ENCODE results near the gene ITSN2. TPM values are rescaled to one million over a fixed set of nuclear protein-coding genes. Genes with fewer than 3 reads are reported as not detected.

Gene ITSN2
- total RNA-seq, 3 donors from 2014 or later = 48.4 to 82.8 (median 54.0) TPM

- no peak overlapping the region for H3K4me3 ChIP-seq
- ATAC-seq (no peak), DNase-seq (no peak)
- intact Hi-C loops (cut with DNase I, micrococcal nuclease) = no loop called here
- H3K4me1 ChIP-seq (ENCODE audit: low read depth) = peaks cover 14% of the 10 kb centered on the region
- H3K36me3 ChIP-seq (ENCODE audit: low read depth) = no peaks in the 10 kb centered on the region
- TF ChIP-seq, protein P1, sequence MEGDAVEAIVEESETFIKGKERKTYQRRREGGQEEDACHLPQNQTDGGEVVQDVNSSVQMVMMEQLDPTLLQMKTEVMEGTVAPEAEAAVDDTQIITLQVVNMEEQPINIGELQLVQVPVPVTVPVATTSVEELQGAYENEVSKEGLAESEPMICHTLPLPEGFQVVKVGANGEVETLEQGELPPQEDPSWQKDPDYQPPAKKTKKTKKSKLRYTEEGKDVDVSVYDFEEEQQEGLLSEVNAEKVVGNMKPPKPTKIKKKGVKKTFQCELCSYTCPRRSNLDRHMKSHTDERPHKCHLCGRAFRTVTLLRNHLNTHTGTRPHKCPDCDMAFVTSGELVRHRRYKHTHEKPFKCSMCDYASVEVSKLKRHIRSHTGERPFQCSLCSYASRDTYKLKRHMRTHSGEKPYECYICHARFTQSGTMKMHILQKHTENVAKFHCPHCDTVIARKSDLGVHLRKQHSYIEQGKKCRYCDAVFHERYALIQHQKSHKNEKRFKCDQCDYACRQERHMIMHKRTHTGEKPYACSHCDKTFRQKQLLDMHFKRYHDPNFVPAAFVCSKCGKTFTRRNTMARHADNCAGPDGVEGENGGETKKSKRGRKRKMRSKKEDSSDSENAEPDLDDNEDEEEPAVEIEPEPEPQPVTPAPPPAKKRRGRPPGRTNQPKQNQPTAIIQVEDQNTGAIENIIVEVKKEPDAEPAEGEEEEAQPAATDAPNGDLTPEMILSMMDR (IDR thresholded peaks at IDR 0.05) = no peak
- no peaks in the 10 kb centered on the region for H3K9me3 ChIP-seq
Measured at GRCh38 chr2:24350826-24351626, 9.3 kb downstream of the ITSN2 start.

GRCh38 chr2:24349097-24349496 is 11.2 kb downstream of the ITSN2 start:
- intact Hi-C loops (cut with DNase I, micrococcal nuclease) = no loop called here
- Histone ChIP-seq H3K4me1 (ENCODE audit: low read depth) (peaks cover 12% of the 10 kb centered on the region), H3K9me3 (no peaks in the 10 kb centered on the region), H3K4me3 (no peak overlapping the region), H3K36me3 (ENCODE audit: low read depth) (no peaks in the 10 kb centered on the region)
- TF ChIP-seq, protein P1 (IDR thresholded peaks at IDR 0.05) = no peak
- DNase-seq = no peak
- ATAC-seq = no peak

- Histone ChIP-seq H3K4me1 (ENCODE audit: low read depth) (peaks cover 21% of the 10 kb centered on the region), H3K36me3 (ENCODE audit: low read depth) (no peaks in the 10 kb centered on the region), H3K9me3 (no peaks in the 10 kb centered on the region), H3K4me3 (no peak overlapping the region)
- TF ChIP-seq, protein P1 (IDR thresholded peaks at IDR 0.05) = no peak
- DNase-seq (no peak), ATAC-seq (no peak)
- intact Hi-C loops (cut with DNase I, micrococcal nuclease) = no loop called here
Measured at GRCh38 chr2:24345937-24346336, 14.4 kb downstream of the ITSN2 start.

GRCh38 chr2:24343225-24343882 is 17.0 kb downstream of the ITSN2 start:
- Histone ChIP-seq H3K36me3 (ENCODE audit: low read depth) (no peaks in the 10 kb centered on the region), H3K4me1 (ENCODE audit: low read depth) (peaks cover 16% of the 10 kb centered on the region), H3K4me3 (no peak overlapping the region), H3K9me3 (no peaks in the 10 kb centered on the region)
- intact Hi-C loops (cut with DNase I, micrococcal nuclease) = no loop called here
- DNase-seq = no peak
- ATAC-seq = no peak
- TF ChIP-seq, protein P1 (IDR thresholded peaks at IDR 0.05) = no peak

GRCh38 chr2:24342110-24342910 is 18.0 kb downstream of the ITSN2 start:
- intact Hi-C loops (cut with DNase I, micrococcal nuclease) = no loop called here
- Histone ChIP-seq H3K4me1 (ENCODE audit: low read depth) (peaks cover 19% of the 10 kb centered on the region), H3K9me3 (no peaks in the 10 kb centered on the region), H3K36me3 (ENCODE audit: low read depth) (no peaks in the 10 kb centered on the region), H3K4me3 (no peak overlapping the region)
- peak; percentile 86 for ATAC-seq
- TF ChIP-seq, protein P1 (IDR thresholded peaks at IDR 0.05) = no peak
- no peak for DNase-seq

All from mucosa of descending colon (tissue), 3 donors.